Psoas muscle (tissue), 8 donors: Measurements from ENCODE around the gene APOBEC3G. TPM values are rescaled to one million over a fixed set of nuclear protein-coding genes. Genes with fewer than 3 reads are reported as not detected.

Source experiments
- ATAC-seq, 4 donors: fragments of 200-7000 bp; cut with Tn5 transposase; one replicate each; pipeline ENCODE4 v1.9.1; 2020; ENCODE audit warnings: moderate library complexity in 3 of 4, mild to moderate bottlenecking in 2 of 4
- DNase-seq, 2 donors: peaks; one replicate each; pipeline ENCODE4 v3.0.0-alpha.2; 2020
- H3K27ac ChIP-seq: fragments of 200-600 bp; one replicate; pipeline ENCODE4 v1.8.0; 2022
- H3K27me3 ChIP-seq, 3 donors: fragments of 200-600 bp in 1 of 3; one replicate each; pipeline versions ENCODE4 v1.6.1 to v1.8.0; 2013 to 2022; ENCODE audit warnings: low read length in 2 of 3, mild to moderate bottlenecking in 2 of 3, moderate library complexity in 1 of 3; ENCODE audit not compliant: insufficient read depth in 3 of 3
- H3K36me3 ChIP-seq, 2 donors: fragments of 200-600 bp in 1 of 2; one replicate each; pipeline versions ENCODE4 v1.6.1 to v1.8.0; 2013 to 2022; ENCODE audit warnings: low read depth in 1 of 2, mild to moderate bottlenecking in 1 of 2, moderate library complexity in 1 of 2; ENCODE audit not compliant: insufficient read depth in 1 of 2
- H3K4me1 ChIP-seq: fragments of 200-600 bp; one replicate; pipeline ENCODE4 v1.8.0; 2022
- H3K4me3 ChIP-seq: fragments of 200-600 bp; one replicate; pipeline ENCODE4 v1.8.0; 2022; ENCODE audit warnings: mild to moderate bottlenecking
- H3K9me3 ChIP-seq: fragments of 200-600 bp; one replicate; pipeline ENCODE4 v1.8.0; 2022
- WGBS, 3 donors: extraction: QIAGEN DNeasy Blood & Tissue Kit; methylation state at CpG; one replicate each; pipeline versions ENCODE4 v1.1.6 to v1.1.7; 2013; 5-methylcytosine and 5-hydroxymethylcytosine counted together
- intact Hi-C, 2 donors: fragments of 100-400 bp; cut with DNase I; formaldehyde crosslinking; loops; one replicate each; pipeline versions ENCODE4 v1.11.0 to v1.14.2; 2022
- polyA plus RNA-seq, 3 donors: library from polyadenylated mRNA; stranded (reverse); fragments of 200-250 nt; gene quantifications; one replicate each; pipeline ENCODE4 v1.2.3, GENCODE V29; 2013
- total RNA-seq, 4 donors: library from RNA; stranded (reverse); fragmentation: NEBNext Ultra II Directional in 2 of 4; extraction: Animal tissue kit (Norgen Biotek cat#: 25700) in 2 of 4; gene quantifications; one replicate each; pipeline versions ENCODE4 v1.2.1 to v1.2.4, GENCODE V29; 2021 to 2023
- TF ChIP-seq, protein P1 (sequence below): fragments of 200-600 bp; IDR thresholded peaks from one replicate; pipeline ENCODE4 v1.8.0; 2022; ENCODE audit warnings: antibody characterized with exemption
- donor health status: healthy with polysubstance abuse.
- donor health status: DM: no; HTN: no; CAD: no; lungs with moderate emphysema.
- donor health status: Bipolar disorder and iron deficiency.
- donor health status: healthy.
- donor health status: DM: yes; HTN: yes; CAD: no.
- donor health status: DM: no; HTN: no; CAD: no.
- donor health status: DM: no; HTN: no; CAD: no.
- donor health status: DM: yes; HTN: yes; CAD: no.

Gene APOBEC3G
- total and polyA plus RNA-seq, 7 donors: 0.45 to 1.6 (median 1.1) TPM

- TF ChIP-seq, protein P1, sequence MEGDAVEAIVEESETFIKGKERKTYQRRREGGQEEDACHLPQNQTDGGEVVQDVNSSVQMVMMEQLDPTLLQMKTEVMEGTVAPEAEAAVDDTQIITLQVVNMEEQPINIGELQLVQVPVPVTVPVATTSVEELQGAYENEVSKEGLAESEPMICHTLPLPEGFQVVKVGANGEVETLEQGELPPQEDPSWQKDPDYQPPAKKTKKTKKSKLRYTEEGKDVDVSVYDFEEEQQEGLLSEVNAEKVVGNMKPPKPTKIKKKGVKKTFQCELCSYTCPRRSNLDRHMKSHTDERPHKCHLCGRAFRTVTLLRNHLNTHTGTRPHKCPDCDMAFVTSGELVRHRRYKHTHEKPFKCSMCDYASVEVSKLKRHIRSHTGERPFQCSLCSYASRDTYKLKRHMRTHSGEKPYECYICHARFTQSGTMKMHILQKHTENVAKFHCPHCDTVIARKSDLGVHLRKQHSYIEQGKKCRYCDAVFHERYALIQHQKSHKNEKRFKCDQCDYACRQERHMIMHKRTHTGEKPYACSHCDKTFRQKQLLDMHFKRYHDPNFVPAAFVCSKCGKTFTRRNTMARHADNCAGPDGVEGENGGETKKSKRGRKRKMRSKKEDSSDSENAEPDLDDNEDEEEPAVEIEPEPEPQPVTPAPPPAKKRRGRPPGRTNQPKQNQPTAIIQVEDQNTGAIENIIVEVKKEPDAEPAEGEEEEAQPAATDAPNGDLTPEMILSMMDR: no peak
- DNase-seq (peak in 1 of 2 donors; percentile 23), ATAC-seq (peak in 1 of 4 donors; percentile 15)
- H3K27ac ChIP-seq: no peak overlapping the region
- H3K9me3 ChIP-seq: no peaks in the 10 kb centered on the region
- WGBS, 3 donors: 59 to 60% (median 59%) methylated on average over 6 of the region's 6 CpGs
- intact Hi-C loops: loop anchor here in 1 of 2 donors (10.0 kb wide), 1 partner anchor 135 kb away; the partner anchor contains the start of gene APOBEC3A
- H3K36me3 ChIP-seq: no peaks in the 10 kb centered on the region
- H3K4me1 ChIP-seq: no peaks in the 10 kb centered on the region
- H3K4me3 ChIP-seq: no peak overlapping the region
- H3K27me3 ChIP-seq: peaks cover 0 to 15% (median 0%) of the 10 kb centered on the region in 3 donors
Measured at GRCh38 chr22:39089928-39090327, 12.9 kb downstream of the APOBEC3G start.

DNA sequence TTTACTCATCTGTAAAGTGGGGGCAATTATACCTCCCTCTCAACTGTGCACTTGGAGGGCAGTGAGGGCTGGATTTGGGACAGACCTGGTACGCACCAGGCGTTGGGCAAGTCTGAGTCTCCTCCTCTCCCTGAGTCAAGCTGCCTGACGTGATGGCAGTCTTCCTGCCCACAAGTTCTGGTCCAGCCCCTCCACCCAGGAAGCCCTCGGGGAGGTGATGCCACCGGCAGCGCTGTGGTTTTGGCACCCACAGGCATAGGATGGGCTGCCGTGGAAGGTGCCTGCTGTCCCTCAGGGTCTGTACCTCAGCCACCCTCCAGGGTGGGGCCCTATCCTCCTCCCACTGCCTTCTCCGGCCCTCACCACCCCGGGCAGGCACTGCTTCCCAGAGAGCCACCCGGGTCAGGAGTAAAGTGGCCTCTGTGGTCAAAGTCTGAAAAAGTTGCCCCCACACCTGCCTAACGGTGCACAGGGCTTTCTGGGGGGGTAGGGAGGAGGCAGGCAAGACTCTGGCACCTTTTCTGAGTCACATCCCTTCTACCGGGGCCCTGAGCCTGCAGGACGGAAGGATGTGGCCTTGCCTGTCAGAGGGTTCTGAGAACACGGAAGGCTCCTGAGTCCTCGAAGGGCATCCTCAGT is 13.5 kb downstream of the APOBEC3G start:
- no peak overlapping the region for H3K4me3 ChIP-seq
- intact Hi-C loops: no loop called here
- H3K36me3 ChIP-seq: no peaks in the 10 kb centered on the region
- TF ChIP-seq, protein P1: no peak
- 68 to 76% (median 75%) methylated on average over 15 of the region's 15 CpGs for WGBS, 3 donors
- H3K27ac ChIP-seq: no peak overlapping the region
- ATAC-seq: peak in 2 of 4 donors; percentile 21 to 35
- peak; percentile 29 to 56 for DNase-seq
- no peaks in the 10 kb centered on the region for H3K4me1 ChIP-seq
- H3K9me3 ChIP-seq: no peaks in the 10 kb centered on the region
- H3K27me3 ChIP-seq: peaks cover 0 to 15% (median 2%) of the 10 kb centered on the region in 3 donors

DNA sequence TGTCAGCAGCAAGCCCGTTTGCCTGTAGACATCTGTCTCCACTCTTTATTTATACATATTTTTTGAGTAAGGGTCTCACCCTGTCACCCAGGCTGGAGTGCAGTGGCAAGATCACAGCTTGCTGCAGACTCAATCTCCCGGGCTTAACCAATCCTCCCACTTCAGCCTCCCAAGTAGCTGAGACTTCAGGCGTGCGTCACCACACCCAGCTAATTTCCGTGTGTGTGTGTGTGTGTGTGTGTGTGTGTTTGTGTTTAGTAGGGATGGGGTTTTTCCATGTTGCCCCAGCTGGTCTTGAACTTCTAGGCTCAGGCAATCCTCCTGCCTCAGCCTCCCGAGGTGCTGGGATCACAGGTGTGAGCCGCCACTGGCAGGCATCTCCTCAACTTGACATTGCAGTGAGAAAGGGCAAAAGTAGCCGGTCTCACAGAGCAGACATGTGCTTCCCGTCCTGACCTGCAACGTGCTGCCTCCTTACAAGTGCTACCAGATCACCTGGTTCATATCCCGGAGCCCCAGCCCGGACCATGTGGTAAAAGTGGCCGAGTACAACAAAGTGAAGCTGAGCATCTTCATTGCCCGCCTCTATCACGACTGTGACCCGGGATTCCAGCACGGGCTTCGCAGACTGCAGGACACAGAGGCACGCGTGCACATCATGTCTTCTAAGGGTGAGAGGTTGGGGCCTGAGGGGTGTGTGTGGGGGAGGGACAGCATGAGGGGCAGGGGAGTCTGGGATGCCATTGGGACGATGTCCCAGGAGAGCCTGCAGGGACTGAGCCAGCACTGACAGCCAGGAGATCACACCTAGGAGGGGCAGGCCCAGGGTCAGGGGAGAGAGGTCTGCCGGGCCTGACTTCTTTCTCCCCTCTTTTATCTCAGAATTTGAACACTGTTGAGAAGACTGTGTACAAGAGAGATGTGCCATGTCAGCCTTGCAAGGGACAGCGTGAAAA is 14.3 kb downstream of the APOBEC3G start:
- DNase-seq: peak in 1 of 2 donors; percentile 42
- TF ChIP-seq, protein P1: no peak
- ATAC-seq: no peak
- intact Hi-C loops: no loop called here
- WGBS, 3 donors: 74 to 80% (median 75%) methylated on average over 23 of the region's 23 CpGs
- H3K4me1 ChIP-seq: no peaks in the 10 kb centered on the region
- H3K27me3 ChIP-seq: peaks cover 0 to 15% (median 2%) of the 10 kb centered on the region in 3 donors
- no peaks in the 10 kb centered on the region for H3K36me3 ChIP-seq
- no peak overlapping the region for H3K27ac ChIP-seq
- no peak overlapping the region for H3K4me3 ChIP-seq
- no peaks in the 10 kb centered on the region for H3K9me3 ChIP-seq

DNA sequence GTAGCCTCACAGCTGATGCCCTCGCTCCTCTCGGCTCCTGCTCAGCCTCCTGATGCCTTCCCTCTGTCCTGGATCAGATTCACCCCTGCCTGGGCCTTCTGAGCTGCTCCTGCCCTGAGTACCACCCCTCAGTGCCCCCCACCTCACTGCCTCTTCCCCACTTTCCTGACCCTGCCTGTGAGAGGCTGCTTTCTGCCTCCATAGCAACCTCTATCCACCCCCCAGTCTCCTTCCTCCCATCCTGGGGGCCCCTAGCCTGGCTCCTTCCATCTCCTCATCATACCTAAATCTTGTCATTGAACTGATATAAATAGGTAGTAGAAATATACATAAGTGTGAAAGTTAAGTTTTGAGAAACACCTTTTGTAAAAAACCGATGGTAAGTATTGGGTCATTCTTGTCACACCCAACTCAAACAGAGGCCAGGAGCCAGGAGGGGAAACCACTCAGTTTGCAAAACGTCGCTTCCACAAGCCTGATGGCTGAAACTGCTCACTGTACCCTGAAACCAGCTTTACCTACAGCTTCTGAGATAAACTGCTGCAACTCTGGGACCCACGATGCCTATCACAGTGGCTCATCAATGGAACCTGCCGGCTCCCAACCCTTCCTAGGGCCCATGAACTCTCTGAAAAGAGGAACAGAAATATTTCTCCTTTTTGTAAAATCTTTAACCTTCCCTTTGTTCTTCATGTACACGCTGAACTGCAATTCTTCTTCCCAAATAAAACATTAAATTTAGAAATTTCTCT is 15.2 kb downstream of the APOBEC3G start:
- H3K9me3 ChIP-seq: no peaks in the 10 kb centered on the region
- ATAC-seq (no peak), DNase-seq (peak in 1 of 2 donors; percentile 23)
- H3K4me1 ChIP-seq: no peaks in the 10 kb centered on the region
- H3K27me3 ChIP-seq: peaks cover 0 to 15% (median 2%) of the 10 kb centered on the region in 3 donors
- TF ChIP-seq, protein P1: no peak
- no peak overlapping the region for H3K4me3 ChIP-seq
- 64 to 71% (median 66%) methylated on average over 8 of the region's 8 CpGs for WGBS, 3 donors
- no peaks in the 10 kb centered on the region for H3K36me3 ChIP-seq
- no peak overlapping the region for H3K27ac ChIP-seq
- intact Hi-C loops: no loop called here
